MM.1S (cell line): ENCODE measurements around the gene PCDHGB7.
"Not testable (repeated sequence)": the region's sequence is repeated elsewhere in the genome, so short reads cannot be mapped to it uniquely, and the experiment has no call there.

Experiments
- DNase-seq: peaks from one replicate; pipeline ENCODE4 v3.0.0-alpha.2; 2015
- H2AFZ ChIP-seq: fragments of 300-600 bp; sonication (generic); 2 replicates; pipeline ENCODE4 v1.6.0; 2016; ENCODE audit warnings: antibody characterized with exemption, low read length
- H3F3A ChIP-seq: fragments of 300-600 bp; sonication (generic); 2 replicates; pipeline ENCODE4 v1.6.1; 2016; ENCODE audit warnings: mild to moderate bottlenecking, antibody characterized with exemption, low read length, moderate library complexity, mixed read lengths; ENCODE audit not compliant: insufficient read depth
- H3K27ac ChIP-seq: fragments of 300-600 bp; sonication (generic); 2 replicates; pipeline ENCODE4 v1.5.1; 2016; ENCODE audit warnings: mild to moderate bottlenecking, low read length
- H3K27me3 ChIP-seq: fragments of 300-600 bp; sonication (generic); replicated peaks from 2 replicates; pipeline ENCODE4 v1.6.0; 2016; ENCODE audit warnings: low read length; ENCODE audit not compliant: insufficient read depth
- H3K36me3 ChIP-seq: fragments of 300-600 bp; sonication (generic); replicated peaks from 2 replicates; pipeline ENCODE4 v1.6.1; 2016; ENCODE audit warnings: mild to moderate bottlenecking, low read length, mixed read lengths; ENCODE audit not compliant: insufficient read depth
- H3K4me1 ChIP-seq: fragments of 300-600 bp; sonication (generic); 2 replicates; pipeline ENCODE4 v1.6.1; 2016; ENCODE audit warnings: low read length, mixed read lengths
- H3K4me2 ChIP-seq: fragments of 300-600 bp; sonication (generic); 2 replicates; pipeline ENCODE4 v1.6.0; 2016; ENCODE audit warnings: low read depth, low read length
- H3K4me3 ChIP-seq: fragments of 300-600 bp; sonication (generic); 2 replicates; pipeline ENCODE4 v1.5.1; 2016; ENCODE audit warnings: low read length, mixed read lengths
- H3K79me2 ChIP-seq: fragments of 300-600 bp; sonication (generic); 2 replicates; pipeline ENCODE4 v1.6.1; 2016; ENCODE audit warnings: mixed run types, low read length, mixed read lengths
- H3K9ac ChIP-seq: fragments of 300-600 bp; sonication (generic); 2 replicates; pipeline ENCODE4 v1.6.1; 2016; ENCODE audit warnings: low read length, mixed read lengths
- H3K9me2 ChIP-seq: fragments of 300-600 bp; sonication (generic); replicated peaks from 2 replicates; pipeline ENCODE4 v1.6.1; 2016; ENCODE audit warnings: mild to moderate bottlenecking, low read length, mixed read lengths; ENCODE audit not compliant: insufficient read depth
- H3K9me3 ChIP-seq: fragments of 300-600 bp; sonication (generic); replicated peaks from 2 replicates; pipeline ENCODE4 v1.6.1; 2016; ENCODE audit warnings: mild to moderate bottlenecking, low read length, mixed read lengths; ENCODE audit not compliant: insufficient read depth
- H4K20me1 ChIP-seq: fragments of 300-600 bp; sonication (generic); 2 replicates; pipeline ENCODE4 v1.6.1; 2016; ENCODE audit warnings: mild to moderate bottlenecking, low read length, moderate library complexity, mixed read lengths; ENCODE audit not compliant: insufficient read depth
- EZH2 ChIP-seq: fragments of 300-600 bp; sonication (generic); optimal IDR thresholded peaks from 2 replicates; pipeline ENCODE3; 2017; ENCODE audit warnings: low read depth, mild to moderate bottlenecking, antibody characterized with exemption, low read length, mixed read lengths
- EZH2phosphoT487 ChIP-seq: fragments of 300-600 bp; sonication (generic); IDR thresholded peaks from 2 replicates; pipeline ENCODE4 v1.6.1; 2018; ENCODE audit warnings: antibody characterized with exemption, low read length
- TF ChIP-seq, protein P1 (sequence below): fragments of 300-600 bp; sonication (generic); IDR thresholded peaks from 2 replicates; pipeline ENCODE4 v1.5.1; 2016; ENCODE audit warnings: antibody characterized with exemption, low read length, mixed read lengths

PCDHGB7 gene

GRCh38 chr5:141417494-141418172, at the start of gene PCDHGB7:
Gene PCDHGB7, plus strand, starts transcription at chr5:141417677. Its CDS starts 183 bp downstream, at chr5:141417860.
- H3K27me3 ChIP-seq, result peaks cover 37% of the 10 kb centered on the region
- H3K36me3 ChIP-seq, H3K27ac ChIP-seq, H3K9me3 ChIP-seq, H3K79me2 ChIP-seq, H4K20me1 ChIP-seq, H3K4me1 ChIP-seq, H3K9me2 ChIP-seq, H3F3A ChIP-seq, H3K9ac ChIP-seq: not testable (repeated sequence)
- DNase-seq, result peak; percentile 78
- peak within 1 kb of the TSS; percentile 58 for H3K4me2 ChIP-seq
- TF ChIP-seq, protein P1, sequence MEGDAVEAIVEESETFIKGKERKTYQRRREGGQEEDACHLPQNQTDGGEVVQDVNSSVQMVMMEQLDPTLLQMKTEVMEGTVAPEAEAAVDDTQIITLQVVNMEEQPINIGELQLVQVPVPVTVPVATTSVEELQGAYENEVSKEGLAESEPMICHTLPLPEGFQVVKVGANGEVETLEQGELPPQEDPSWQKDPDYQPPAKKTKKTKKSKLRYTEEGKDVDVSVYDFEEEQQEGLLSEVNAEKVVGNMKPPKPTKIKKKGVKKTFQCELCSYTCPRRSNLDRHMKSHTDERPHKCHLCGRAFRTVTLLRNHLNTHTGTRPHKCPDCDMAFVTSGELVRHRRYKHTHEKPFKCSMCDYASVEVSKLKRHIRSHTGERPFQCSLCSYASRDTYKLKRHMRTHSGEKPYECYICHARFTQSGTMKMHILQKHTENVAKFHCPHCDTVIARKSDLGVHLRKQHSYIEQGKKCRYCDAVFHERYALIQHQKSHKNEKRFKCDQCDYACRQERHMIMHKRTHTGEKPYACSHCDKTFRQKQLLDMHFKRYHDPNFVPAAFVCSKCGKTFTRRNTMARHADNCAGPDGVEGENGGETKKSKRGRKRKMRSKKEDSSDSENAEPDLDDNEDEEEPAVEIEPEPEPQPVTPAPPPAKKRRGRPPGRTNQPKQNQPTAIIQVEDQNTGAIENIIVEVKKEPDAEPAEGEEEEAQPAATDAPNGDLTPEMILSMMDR, result peak; percentile 69
- H3K4me3 ChIP-seq, result peak within 1 kb of the TSS; percentile 67
- peak within 1 kb of the TSS; percentile 76 for H2AFZ ChIP-seq

DNA sequence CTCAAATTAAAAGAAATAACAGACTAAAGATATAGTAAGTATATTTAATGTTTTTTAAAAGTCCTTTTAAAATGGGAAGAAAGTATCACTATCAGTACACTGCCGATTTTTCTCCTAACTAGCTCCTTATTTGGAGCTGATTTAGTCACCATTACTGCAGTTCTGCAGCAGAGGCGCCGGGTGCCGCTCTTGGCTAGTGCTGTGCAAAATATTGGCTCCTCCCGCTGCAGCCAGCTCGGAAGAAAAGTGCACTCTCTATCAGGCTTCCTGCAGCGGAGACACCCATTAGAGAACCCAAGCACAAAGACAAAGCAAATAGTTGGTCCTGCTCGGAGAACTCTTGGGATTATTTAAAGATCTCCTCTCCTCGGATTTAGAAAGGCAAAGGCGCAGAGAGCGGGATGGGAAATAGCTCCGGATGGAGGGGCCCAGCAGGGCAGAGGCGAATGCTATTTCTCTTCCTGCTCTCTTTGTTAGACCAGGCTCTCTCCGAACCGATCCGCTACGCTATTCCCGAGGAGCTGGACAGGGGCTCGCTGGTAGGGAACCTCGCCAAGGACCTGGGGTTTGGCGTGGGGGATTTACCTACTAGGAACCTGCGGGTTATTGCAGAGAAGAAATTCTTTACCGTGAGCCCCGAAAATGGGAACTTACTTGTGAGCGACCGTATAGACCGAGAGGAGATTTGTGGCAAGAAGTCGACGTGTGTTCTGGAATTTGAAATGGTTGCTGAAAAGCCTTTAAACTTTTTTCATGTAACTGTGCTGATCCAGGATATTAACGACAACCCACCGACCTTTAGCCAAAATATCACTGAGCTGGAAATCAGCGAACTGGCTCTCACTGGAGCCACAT, 47.3 kb upstream of the PCDHGB7 start, which contains the start of gene PCDHGB3:
PCDHGB3 (plus strand) TSS at position 249 of the 855 bp plus-strand sequence; CDS start at position 402, 153 bp downstream.
- H4K20me1 ChIP-seq, result no peaks in the 10 kb centered on the region
- H3K4me2 ChIP-seq, result peak within 1 kb of the TSS; percentile 92
- H3K9me2 ChIP-seq, result no peaks in the 10 kb centered on the region
- H3K9me3 ChIP-seq, result no peaks in the 10 kb centered on the region
- H2AFZ ChIP-seq, result peak within 1 kb of the TSS; percentile 98
- DNase-seq, result peak; percentile 82
- no peaks in the 10 kb centered on the region for H3K79me2 ChIP-seq
- H3K27ac ChIP-seq, result no peak within 1 kb of the TSS
- H3F3A ChIP-seq, result no peaks in the 10 kb centered on the region
- TF ChIP-seq EZH2, result no peak
- TF ChIP-seq EZH2phosphoT487, result no peak
- TF ChIP-seq, protein P1, result peak; percentile 73
- no peaks in the 10 kb centered on the region; the same call in 1 of the 2 replicates for H3K27me3 ChIP-seq
- peak within 1 kb of the TSS; percentile 30; the same call in 1 of the 2 replicates for H3K9ac ChIP-seq
- H3K4me3 ChIP-seq, result peak within 1 kb of the TSS; percentile 68
- no peaks in the 10 kb centered on the region for H3K4me1 ChIP-seq
- H3K36me3 ChIP-seq, result no peaks in the 10 kb centered on the region

GRCh38 chr5:141371572-141372475, 45.7 kb upstream of the PCDHGB7 start:
- no peaks in the 10 kb centered on the region for H3K27me3 ChIP-seq
- H2AFZ ChIP-seq, result no peak overlapping the region
- no peak overlapping the region for H3K4me3 ChIP-seq
- no peaks in the 10 kb centered on the region for H3K36me3 ChIP-seq
- no peak overlapping the region for H3K27ac ChIP-seq
- no peak overlapping the region for H3K4me2 ChIP-seq
- H3K9me2 ChIP-seq, result no peaks in the 10 kb centered on the region
- no peaks in the 10 kb centered on the region for H3F3A ChIP-seq
- DNase-seq, result no peak
- no peaks in the 10 kb centered on the region for H3K79me2 ChIP-seq
- H4K20me1 ChIP-seq, result no peaks in the 10 kb centered on the region
- H3K4me1 ChIP-seq, result no peaks in the 10 kb centered on the region
- H3K9ac ChIP-seq, result no peak overlapping the region
- TF ChIP-seq EZH2 (no peak), EZH2phosphoT487 (no peak)
- TF ChIP-seq, protein P1, result no peak
- no peaks in the 10 kb centered on the region for H3K9me3 ChIP-seq
